ENCODE results near the gene POLH.

- no peak for TF ChIP-seq CTCF (IDR thresholded peaks at IDR 0.05; ENCODE audit: low read depth, low read length, poor library complexity, severe bottlenecking)
- no peak for TF ChIP-seq EZH2phosphoT487 (IDR thresholded peaks at IDR 0.05; ENCODE audit: borderline replicate concordance, low read length)
These were observed 69.6 kb downstream of the POLH start for GRCh38 chr6:43645613-43645964.

Data from DOHH2 (cell line).